Astrocyte of the cerebellum (primary cell): ENCODE measurements around the gene TMC3.

Experiments
- DNase-seq: peaks from one replicate; pipeline ENCODE4 v3.0.0-alpha.2; 2011; ENCODE audit warnings: low read depth
- H3K4me3 ChIP-seq: 2 replicates; pipeline ENCODE4 v1.5.1; 2011; ENCODE audit warnings: mild to moderate bottlenecking, low read depth, low read length, moderate library complexity
- in situ Hi-C: cut with HindIII; loops from 2 replicates; pipeline ENCODE4 v1.10.0; 2017; ENCODE audit warnings: low sequenced_read_pairs
- TF ChIP-seq, protein P1 (sequence below): IDR thresholded peaks from 2 replicates; pipeline ENCODE4 v1.5.1; 2012; ENCODE audit warnings: low read length, low read depth, moderate library complexity, mild to moderate bottlenecking; ENCODE audit errors: missing control alignments

The TMC3 gene

GRCh38 chr15:81282606-81282895 is 91.5 kb downstream of the TMC3 start:
- DNase-seq, result no peak
- TF ChIP-seq, protein P1, sequence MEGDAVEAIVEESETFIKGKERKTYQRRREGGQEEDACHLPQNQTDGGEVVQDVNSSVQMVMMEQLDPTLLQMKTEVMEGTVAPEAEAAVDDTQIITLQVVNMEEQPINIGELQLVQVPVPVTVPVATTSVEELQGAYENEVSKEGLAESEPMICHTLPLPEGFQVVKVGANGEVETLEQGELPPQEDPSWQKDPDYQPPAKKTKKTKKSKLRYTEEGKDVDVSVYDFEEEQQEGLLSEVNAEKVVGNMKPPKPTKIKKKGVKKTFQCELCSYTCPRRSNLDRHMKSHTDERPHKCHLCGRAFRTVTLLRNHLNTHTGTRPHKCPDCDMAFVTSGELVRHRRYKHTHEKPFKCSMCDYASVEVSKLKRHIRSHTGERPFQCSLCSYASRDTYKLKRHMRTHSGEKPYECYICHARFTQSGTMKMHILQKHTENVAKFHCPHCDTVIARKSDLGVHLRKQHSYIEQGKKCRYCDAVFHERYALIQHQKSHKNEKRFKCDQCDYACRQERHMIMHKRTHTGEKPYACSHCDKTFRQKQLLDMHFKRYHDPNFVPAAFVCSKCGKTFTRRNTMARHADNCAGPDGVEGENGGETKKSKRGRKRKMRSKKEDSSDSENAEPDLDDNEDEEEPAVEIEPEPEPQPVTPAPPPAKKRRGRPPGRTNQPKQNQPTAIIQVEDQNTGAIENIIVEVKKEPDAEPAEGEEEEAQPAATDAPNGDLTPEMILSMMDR, result no peak
- no peak overlapping the region for H3K4me3 ChIP-seq
- in situ Hi-C loops, result no loop called here

- in situ Hi-C loops, result no loop called here
- H3K4me3 ChIP-seq, result no peak overlapping the region
- no peak for DNase-seq
- TF ChIP-seq, protein P1, result no peak
Observed at GRCh38 chr15:81281766-81282605, 92.0 kb downstream of the TMC3 start.

DNA sequence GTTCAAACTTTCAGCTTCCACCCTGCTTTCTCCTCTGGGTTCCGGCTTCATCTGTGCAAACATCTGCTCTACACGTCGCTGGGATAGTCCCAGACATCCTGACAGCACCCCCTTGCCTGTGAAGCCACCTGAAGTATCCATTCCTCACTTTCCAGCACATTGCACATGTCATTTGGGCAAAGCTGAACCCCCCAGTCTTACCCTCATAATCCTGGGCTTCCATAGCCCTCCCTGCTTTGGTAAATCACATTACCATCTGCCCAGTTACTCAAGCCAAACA is 92.6 kb downstream of the TMC3 start:
- no peak overlapping the region for H3K4me3 ChIP-seq
- TF ChIP-seq, protein P1, result no peak
- DNase-seq, result no peak
- in situ Hi-C loops, result no loop called here
